ENCODE measurements around the gene FSTL3. TPM values are rescaled to one million over a fixed set of nuclear protein-coding genes. Genes with fewer than 3 reads are reported as not detected.

FSTL3 gene
- total RNA-seq, 2 experiments from 2014 or later = 3.4 to 7.3 TPM

GRCh38 chr19:642767-643727 is 33.1 kb upstream of the FSTL3 start:
- Histone ChIP-seq H3K9me2 (ENCODE audit: insufficient read depth, low read length) (no peaks in the 10 kb centered on the region), H3K36me3 (ENCODE audit: insufficient read depth, low read length) (peaks cover 45% of the 10 kb centered on the region), H3K27ac (ENCODE audit: low read depth, low read length, poor library complexity, severe bottlenecking) (no peak overlapping the region), H4K20me1 (ENCODE audit: insufficient read depth, low read length) (no peaks in the 10 kb centered on the region; the same call in 1 of the 2 replicates), H3K4me1 (ENCODE audit: insufficient read depth, low read length, poor library complexity, severe bottlenecking) (peaks cover 13% of the 10 kb centered on the region), H3K79me2 (ENCODE audit: insufficient read depth, low read depth, low read length) (no peaks in the 10 kb centered on the region), H3K9me3 (ENCODE audit: low read length) (no peaks in the 10 kb centered on the region), H3K4me2 (ENCODE audit: low read length) (no peak overlapping the region), H2AFZ (ENCODE audit: low read length) (no peak overlapping the region), H3K4me3 (ENCODE audit: low read depth, low read length, poor library complexity, severe bottlenecking) (no peak overlapping the region)
- no peak for DNase-seq (ENCODE audit: low spot score)
- ChIA-PET CTCF (ENCODE audit: unreplicated experiment) (no interaction called here), POLR2A (no interaction called here)
- TF ChIP-seq EZH2phosphoT487 (IDR thresholded peaks at IDR 0.05; ENCODE audit: borderline replicate concordance, low read depth, low read length) (no peak), CTCF (conservative IDR thresholded peaks at IDR 0.05; ENCODE audit: low read length) (no peak)
- intact Hi-C loops (cut with micrococcal nuclease; ENCODE audit: unreplicated experiment) = no loop called here
- no TSS peak for BruUV-seq (replicated peaks)

GRCh38 chr19:643736-644135 is 32.5 kb upstream of the FSTL3 start:
- POLR2A ChIA-PET = no interaction called here
- Histone ChIP-seq H4K20me1 (ENCODE audit: insufficient read depth, low read length) (no peaks in the 10 kb centered on the region; the same call in 1 of the 2 replicates), H2AFZ (ENCODE audit: low read length) (no peak overlapping the region), H3K27ac (ENCODE audit: low read depth, low read length, poor library complexity, severe bottlenecking) (no peak overlapping the region), H3K79me2 (ENCODE audit: insufficient read depth, low read depth, low read length) (no peaks in the 10 kb centered on the region), H3K9me2 (ENCODE audit: insufficient read depth, low read length) (no peaks in the 10 kb centered on the region), H3K4me1 (ENCODE audit: insufficient read depth, low read length, poor library complexity, severe bottlenecking) (peaks cover 18% of the 10 kb centered on the region), H3K4me2 (ENCODE audit: low read length) (no peak overlapping the region), H3K36me3 (ENCODE audit: insufficient read depth, low read length) (peaks cover 50% of the 10 kb centered on the region), H3K4me3 (ENCODE audit: low read depth, low read length, poor library complexity, severe bottlenecking) (no peak overlapping the region), H3K9me3 (ENCODE audit: low read length) (no peaks in the 10 kb centered on the region)
- DNase-seq (ENCODE audit: low spot score) = no peak
- no TSS peak for BruUV-seq (replicated peaks)
- intact Hi-C loops (cut with micrococcal nuclease; ENCODE audit: unreplicated experiment) = no loop called here
- TF ChIP-seq CTCF (conservative IDR thresholded peaks at IDR 0.05; ENCODE audit: low read length) = no peak
- TF ChIP-seq EZH2phosphoT487 (IDR thresholded peaks at IDR 0.05; ENCODE audit: borderline replicate concordance, low read depth, low read length) = no peak
- CTCF ChIA-PET (ENCODE audit: unreplicated experiment) = no interaction called here

- POLR2A ChIA-PET = no interaction called here
- TF ChIP-seq CTCF (conservative IDR thresholded peaks at IDR 0.05; ENCODE audit: low read length) (no peak), EZH2phosphoT487 (IDR thresholded peaks at IDR 0.05; ENCODE audit: borderline replicate concordance, low read depth, low read length) (no peak)
- peaks cover 24% of the 10 kb centered on the region for H3K4me1 ChIP-seq (ENCODE audit: insufficient read depth, low read length, poor library complexity, severe bottlenecking)
- no peaks in the 10 kb centered on the region for H3K79me2 ChIP-seq (ENCODE audit: insufficient read depth, low read depth, low read length)
- H3K9me2 ChIP-seq (ENCODE audit: insufficient read depth, low read length) = no peaks in the 10 kb centered on the region
- H3K9me3 ChIP-seq (ENCODE audit: low read length) = no peaks in the 10 kb centered on the region
- intact Hi-C loops (cut with micrococcal nuclease; ENCODE audit: unreplicated experiment) = no loop called here
- H3K4me3 ChIP-seq (ENCODE audit: low read depth, low read length, poor library complexity, severe bottlenecking) = no peak overlapping the region
- no peak overlapping the region for H2AFZ ChIP-seq (ENCODE audit: low read length)
- peaks cover 56% of the 10 kb centered on the region for H3K36me3 ChIP-seq (ENCODE audit: insufficient read depth, low read length)
- no peaks in the 10 kb centered on the region; the same call in 1 of the 2 replicates for H4K20me1 ChIP-seq (ENCODE audit: insufficient read depth, low read length)
- no peak overlapping the region for H3K4me2 ChIP-seq (ENCODE audit: low read length)
- BruUV-seq (replicated peaks) = no TSS peak
- H3K27ac ChIP-seq (ENCODE audit: low read depth, low read length, poor library complexity, severe bottlenecking) = no peak overlapping the region
- DNase-seq (ENCODE audit: low spot score) = no peak
- CTCF ChIA-PET (ENCODE audit: unreplicated experiment) = no interaction called here
Observed at GRCh38 chr19:644363-644762, 31.8 kb upstream of the FSTL3 start.

Data from OCI-LY7 (cell line).